HG02970 (cell line): ENCODE results near the gene SDR9C7.
"Not testable (repeated sequence)": the region's sequence is repeated elsewhere in the genome, so short reads cannot be mapped to it uniquely, and the experiment has no call there.

Experiments used
- ATAC-seq: cut with Tn5 transposase; IDR thresholded peaks from one replicate; pipeline ENCODE4 v1.9.1; 2021; ENCODE audit warnings: mild to moderate bottlenecking, moderate library complexity, moderate number of reproducible peaks; ENCODE audit not compliant: unreplicated experiment, low FRiP score

SDR9C7 gene

DNA sequence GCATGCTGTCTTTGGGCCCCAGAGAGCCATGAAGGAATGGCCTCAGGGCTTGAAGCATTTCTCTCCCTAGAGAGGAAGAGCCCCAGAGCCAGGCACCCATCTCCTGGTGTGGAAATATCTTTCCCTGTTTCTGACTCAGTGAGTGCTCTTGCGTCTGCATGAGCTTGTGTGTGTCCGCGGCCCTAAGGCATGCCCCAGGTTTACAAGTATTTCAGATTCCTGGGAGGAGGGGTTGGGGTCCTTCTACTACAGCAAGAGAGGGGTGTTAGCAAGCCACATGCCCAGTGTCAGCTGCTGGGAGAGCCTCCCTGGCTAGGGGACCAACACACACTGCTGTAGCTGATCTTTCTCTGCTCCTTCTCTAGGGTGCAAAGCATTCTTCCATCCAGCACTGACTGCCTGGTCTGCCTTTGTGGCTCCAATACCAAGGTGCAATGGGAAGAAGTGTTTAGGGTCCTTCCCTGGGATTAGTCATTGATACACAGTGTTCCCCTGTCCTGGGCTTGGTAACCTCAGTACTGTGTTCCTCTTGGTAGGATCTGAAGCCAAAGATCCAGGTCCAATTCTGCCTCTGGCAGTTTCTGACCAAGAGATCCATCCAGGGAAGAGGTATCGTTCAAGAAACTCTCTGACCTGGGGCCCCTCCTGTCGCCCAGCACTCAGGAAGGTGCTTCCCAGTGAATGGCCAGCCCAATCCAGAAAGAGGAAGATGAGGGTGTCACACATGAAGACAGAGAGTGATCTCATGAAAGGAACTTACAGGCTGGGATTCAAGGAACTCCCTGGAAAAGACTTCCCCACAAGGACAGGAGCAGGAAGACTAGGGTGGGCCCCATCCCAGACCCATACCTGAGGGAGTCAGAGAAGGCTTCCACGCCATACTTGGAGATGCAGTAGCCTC, 20.1 kb upstream of the SDR9C7 start:
- no peak for ATAC-seq

GRCh38 chr12:56953314-56953713, 19.1 kb upstream of the SDR9C7 start:
- no peak for ATAC-seq

DNA sequence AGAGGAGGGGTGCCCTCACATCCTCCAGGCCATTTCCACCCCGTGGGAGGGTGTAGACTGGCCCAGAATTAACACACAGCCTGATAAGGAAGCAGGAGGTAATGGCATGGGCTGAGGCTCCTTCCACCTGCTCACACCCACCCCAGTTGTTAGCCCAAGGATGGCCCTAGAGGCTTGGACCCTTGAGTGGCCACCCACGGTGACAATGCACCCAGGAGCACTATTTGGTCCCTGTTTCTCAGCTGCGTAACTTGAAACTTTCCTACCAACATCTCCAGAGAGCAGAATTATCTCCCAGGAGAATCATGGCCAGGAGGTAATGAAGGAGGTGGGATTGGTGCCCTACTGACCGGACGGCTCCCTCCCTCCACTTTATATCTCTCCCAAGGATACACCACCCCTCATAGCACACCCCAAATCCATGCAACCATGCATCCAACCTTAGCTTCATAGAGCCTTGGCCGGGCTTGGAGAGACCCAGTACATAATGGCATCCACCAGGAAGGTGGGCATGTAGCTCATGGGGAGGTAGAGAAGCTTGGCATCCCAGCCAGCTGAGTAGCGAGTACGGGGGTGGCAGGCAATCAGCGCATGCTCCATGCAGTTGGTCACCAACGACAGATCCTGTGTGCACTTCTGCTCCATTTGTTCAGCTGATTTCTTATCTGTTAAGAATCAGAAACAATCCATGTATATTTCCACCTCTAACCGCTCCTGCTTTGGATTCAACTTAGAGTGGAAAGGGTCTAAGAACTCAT, 17.6 kb upstream of the SDR9C7 start:
- ATAC-seq: no peak

DNA sequence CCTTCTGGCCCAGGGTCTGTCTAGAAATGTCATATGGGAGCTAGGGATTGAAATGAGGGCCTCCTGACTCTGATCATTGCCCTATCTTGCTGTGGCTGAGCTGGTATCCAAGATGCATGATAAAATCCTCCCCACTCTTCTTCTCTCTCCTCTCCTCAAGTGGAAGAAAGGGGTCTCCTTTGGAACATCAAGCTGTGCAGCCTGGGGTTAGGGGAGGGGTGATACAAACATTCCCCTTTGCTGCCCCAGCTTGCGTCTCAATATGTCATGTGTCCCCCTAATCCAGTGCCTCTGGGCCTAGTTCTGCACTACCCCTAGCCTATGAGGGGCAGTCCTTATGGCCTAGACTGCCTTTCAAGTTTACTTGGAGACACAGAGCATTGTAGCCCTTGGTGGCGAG, 14.7 kb upstream of the SDR9C7 start:
- no peak for ATAC-seq

GRCh38 chr12:56948457-56948777, 14.2 kb upstream of the SDR9C7 start:
- ATAC-seq: no peak

DNA sequence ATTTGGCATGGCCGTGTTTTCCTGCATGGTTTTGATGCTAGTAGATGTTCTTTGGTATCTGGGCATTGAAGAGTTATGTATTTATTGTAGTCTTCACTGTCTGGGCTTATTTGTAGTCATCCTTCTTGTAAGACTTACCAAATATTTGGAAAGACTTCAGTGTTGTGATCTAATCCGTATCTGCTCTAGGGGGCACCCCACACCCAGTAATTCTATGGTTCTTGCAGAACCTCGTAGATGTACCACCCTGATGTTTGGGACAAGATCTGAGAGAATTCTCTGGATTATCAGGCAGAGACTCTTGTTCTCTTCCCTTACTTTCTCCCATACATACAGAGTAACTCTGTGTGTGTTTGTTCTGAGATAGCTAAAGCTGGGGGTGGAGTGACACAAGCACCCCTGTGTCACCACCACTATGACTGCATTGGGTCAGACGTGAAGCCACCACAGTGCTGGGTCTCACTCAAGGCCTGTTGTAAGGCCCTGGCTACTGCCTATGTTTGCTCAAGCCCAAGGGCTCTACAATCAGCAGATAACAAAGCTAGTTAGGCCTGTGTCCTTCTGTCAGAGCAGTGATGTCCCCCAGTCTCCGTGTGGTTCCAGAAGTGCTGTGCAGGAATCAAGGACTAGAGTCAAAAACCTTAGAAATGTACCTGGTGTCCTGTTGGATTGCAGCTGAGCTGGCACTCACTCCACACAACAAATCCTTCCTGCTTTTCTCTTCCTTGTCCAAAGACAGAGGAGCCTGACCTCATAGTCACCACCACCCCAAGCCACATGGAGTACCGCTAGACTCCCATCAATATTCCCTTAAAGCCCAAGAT, 13.6 kb upstream of the SDR9C7 start:
- no peak for ATAC-seq

- ATAC-seq: no peak
Observed at GRCh38 chr12:56943878-56944277, 9.7 kb upstream of the SDR9C7 start.

DNA sequence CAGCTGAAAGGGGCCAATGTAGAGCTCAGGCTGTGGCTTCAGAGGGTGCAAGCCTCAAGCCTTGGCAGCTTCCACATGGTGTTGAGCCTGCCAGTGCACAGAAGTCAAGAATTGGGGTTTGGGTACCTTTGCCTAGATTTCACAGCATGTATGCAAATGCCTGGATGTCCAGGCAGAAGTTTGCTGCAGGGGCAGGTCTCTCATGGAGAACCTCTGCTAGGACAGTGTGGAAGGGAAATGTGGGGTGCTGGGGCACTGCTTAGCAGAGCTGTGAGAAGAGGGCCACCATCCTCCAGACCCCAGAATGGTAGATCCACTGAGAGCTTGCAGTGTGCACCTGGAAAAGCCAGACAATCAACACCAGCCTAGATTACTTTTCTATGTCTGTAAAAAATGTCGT, 9.2 kb upstream of the SDR9C7 start:
- not testable (repeated sequence) for ATAC-seq

- ATAC-seq: no peak
Observed at GRCh38 chr12:56941299-56942017, 7.2 kb upstream of the SDR9C7 start.

DNA sequence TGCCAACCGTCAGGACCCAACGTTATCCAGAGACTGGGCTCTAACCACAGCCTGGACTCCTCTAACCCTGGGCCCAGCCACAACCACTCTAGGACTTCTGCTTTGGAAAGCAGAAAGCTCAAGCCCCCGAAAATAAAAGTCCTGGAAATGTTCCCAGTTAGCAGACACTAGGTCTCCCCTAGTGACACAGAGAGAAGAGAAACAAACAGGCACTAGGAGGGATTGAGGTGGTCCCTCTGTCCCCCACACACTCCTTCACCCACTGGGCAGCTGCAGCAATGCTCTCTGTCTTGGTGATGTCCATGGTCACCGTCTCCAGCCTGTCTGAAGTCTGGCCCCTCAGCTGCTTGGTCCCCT, 6.7 kb upstream of the SDR9C7 start:
- ATAC-seq: not testable (repeated sequence)

DNA sequence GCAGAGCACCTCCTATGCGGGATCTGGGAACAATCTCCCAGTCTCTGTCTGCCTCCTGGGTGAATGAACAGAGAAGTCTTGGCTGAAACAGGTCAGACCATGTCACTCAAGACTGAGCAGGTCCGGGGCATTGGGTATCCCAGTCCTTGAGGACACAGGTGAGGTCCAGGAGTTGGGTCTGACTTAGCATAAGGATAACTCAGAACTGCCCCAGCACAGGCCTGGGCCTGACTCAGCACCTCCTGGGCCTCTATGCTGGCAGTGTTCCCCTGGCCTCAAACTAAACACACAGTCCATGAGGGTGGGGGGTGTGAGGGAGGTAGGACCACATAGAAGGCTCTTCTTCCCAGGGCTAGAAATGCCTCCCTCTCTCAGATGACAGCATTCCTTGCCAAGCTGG, 1.5 kb upstream of the SDR9C7 start:
- no peak for ATAC-seq

DNA sequence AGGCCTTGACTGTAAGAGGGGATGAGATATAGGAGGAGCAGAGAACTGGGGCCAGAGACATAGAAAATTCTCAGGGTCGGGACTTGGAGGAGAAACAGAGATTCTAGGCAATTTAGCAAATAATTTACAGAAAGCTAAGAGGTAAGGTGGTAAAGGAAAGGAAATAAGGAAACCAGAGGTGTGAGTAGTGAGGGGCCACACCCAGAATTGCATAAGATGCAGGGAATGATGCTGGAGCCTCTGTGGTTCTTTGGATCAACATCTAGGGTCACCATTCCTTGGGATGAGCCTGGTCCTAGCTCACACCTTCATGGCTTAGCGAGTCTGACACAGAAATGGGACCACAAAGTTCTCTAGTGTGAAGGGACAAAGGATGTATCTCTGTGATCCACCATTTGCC, 949 bp upstream of the SDR9C7 start:
- no peak for ATAC-seq

- no peak for ATAC-seq
Observed at GRCh38 chr12:56932867-56933266, 1.3 kb downstream of the SDR9C7 start.

DNA sequence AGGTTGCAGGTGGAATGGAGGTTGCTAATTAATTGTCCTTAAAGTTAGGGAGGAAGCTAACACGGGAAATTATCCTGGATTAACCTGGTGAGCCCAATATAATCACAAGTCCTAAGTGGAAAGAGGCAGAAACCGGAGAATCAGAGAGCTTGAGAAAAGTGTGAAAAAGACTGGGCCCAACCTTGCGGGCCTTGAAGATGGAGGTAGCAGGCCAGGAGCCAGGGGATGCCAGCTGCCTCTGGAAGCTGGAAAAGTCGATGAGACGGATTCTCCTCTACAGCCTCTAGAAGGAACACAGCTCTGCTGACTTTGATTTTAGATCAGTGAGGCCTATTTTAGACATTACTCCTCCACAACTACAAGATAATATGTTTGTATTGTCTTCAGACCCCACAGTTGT, 2.1 kb downstream of the SDR9C7 start:
- no peak for ATAC-seq

DNA sequence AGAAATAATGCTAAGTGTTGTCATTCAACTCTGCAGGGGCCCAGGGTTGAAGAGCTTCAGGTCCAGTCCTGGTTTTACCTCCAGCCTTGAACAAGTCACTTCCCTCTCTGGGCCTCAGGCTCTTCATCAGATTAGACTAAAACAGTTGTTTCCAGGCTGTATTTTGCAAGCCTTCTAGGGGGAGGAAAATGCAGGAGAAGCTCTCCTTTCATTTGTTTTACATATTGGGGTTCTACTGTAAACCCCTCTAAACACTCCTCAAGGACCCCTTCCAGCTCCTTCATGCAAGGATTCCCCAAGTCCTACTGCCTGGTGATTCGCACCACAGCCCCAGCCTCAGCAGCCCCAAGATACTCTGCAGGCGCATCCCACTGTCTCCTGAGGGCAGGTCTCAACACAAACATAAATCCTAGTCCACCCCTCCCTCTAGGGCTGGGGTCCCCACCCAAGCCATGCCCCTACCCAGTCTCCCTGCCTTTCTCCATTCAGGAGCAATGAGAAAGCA, 2.7 kb downstream of the SDR9C7 start:
- no peak for ATAC-seq

GRCh38 chr12:56930241-56930640, 4.0 kb downstream of the SDR9C7 start:
- ATAC-seq: no peak

DNA sequence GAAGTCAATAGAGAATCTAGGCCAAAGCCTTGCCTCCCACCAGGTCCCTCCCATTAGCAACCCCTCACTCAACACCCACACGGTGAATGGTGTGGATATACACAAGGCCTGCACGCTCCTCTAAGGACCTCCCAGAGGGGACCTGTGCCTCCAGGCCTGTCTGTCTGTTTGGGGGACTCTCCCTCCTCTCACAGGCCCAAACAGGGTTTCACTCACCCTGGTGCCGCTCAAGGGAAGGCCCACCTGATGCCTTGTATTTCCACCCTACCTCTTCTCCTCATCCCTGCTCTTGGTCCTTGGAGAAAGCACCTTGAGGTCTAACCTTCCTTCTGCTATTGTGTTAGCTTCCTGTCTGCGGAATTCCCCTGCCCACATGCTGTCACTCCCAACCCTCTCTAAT, 4.4 kb downstream of the SDR9C7 start:
- ATAC-seq: no peak

GRCh38 chr12:56928262-56928661, 5.9 kb downstream of the SDR9C7 start:
- ATAC-seq: no peak

DNA sequence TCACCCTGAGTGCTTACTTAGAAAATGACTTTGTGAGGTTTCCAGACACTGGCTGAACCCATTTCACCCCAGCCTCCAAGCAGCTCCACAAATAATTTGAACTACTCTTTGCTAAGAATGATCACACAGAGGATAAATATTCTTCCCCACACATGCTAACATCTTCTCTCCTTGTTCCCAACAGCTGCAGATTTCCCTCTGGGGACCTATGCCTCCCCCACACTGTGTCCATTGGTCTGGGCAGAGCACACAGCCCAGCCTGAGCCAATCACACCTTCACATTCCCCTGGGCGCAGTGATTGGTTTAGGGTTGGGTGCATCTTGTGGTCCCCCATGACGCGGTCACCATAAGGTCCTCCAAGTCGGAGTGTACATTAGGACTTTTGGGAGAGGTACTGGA, 6.9 kb downstream of the SDR9C7 start:
- no peak for ATAC-seq

DNA sequence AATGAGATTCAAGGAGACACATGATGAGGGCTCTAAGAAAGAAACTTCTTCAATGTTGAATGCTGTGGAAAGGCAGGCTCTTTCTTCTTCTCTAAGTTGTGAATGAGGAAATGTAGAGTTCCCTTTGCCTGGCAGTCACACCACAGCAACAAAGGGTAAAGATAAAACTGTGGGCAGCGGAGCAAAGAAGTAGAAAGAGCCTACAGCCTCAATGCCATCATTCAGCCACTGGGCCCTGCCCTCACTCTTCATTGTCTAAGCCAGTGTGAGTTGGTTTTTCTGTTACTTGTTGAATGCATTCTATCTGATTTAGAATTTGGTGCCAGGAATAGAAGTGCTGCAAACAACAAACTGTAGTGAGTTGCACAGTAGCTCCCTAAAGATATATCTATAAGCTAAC, 12.2 kb downstream of the SDR9C7 start:
- no peak for ATAC-seq
